ENCODE data around the gene TMEM204. TPM values are rescaled to one million over a fixed set of nuclear protein-coding genes. Genes with fewer than 3 reads are reported as not detected.

TMEM204 gene
- polyA plus RNA-seq, 1 of the 3 experiments (the other 2 are of a cell fraction): 2.3 TPM

- Histone ChIP-seq H3K27me3 (ENCODE audit: insufficient read depth) (no peaks in the 10 kb centered on the region), H3K4me2 (peak overlapping the region; percentile 47; the same call in 1 of the 2 replicates), H3K9ac (no peak overlapping the region), H3K4me3 (ENCODE audit: low read depth in 2 of 2, low read length in 1 of 2) (no peak overlapping the region), H4K20me1 (ENCODE audit: insufficient read depth) (no peaks in the 10 kb centered on the region), H2AFZ (ENCODE audit: low read depth) (no peak overlapping the region), H3K27ac (ENCODE audit: low read depth in 2 of 2, low read length in 1 of 2) (peak overlapping the region; percentile 66 to 95; a peak in 3 of 4 replicates), H3F3A (replicated peaks; ENCODE audit: insufficient read depth) (no peaks in the 10 kb centered on the region), H3K36me3 (replicated peaks in 1 of 2; ENCODE audit: control insufficient read depth in 1 of 2, insufficient read depth in 2 of 2, low read length in 1 of 2) (peaks cover 0 to 2% of the 10 kb centered on the region in 2 experiments), H3K9me3 (no peaks in the 10 kb centered on the region), H3K4me1 (ENCODE audit: control insufficient read depth in 1 of 2, insufficient read depth in 2 of 2, low read depth in 1 of 2, low read length in 1 of 2) (peaks cover 5 to 54% of the 10 kb centered on the region in 2 experiments; a peak in 2 of 4 replicates), H3K79me2 (ENCODE audit: insufficient read depth) (no peaks in the 10 kb centered on the region), H3K9me2 (no peaks in the 10 kb centered on the region)
- DNase-seq: no peak
- TF ChIP-seq FOXJ3 (CRISPR knock-in tag; IDR thresholded peaks at IDR 0.05) (no peak), RAD21 (IDR thresholded peaks at IDR 0.05; ENCODE audit: low read length) (no peak), ZBTB33 (IDR thresholded peaks at IDR 0.05; ENCODE audit: borderline replicate concordance, low read depth) (no peak), EZH2phosphoT487 (IDR thresholded peaks at IDR 0.05; ENCODE audit: borderline replicate concordance, low read depth) (no peak), USF1 (IDR thresholded peaks at IDR 0.05; ENCODE audit: borderline replicate concordance, low read depth) (no peak), PBX3 (IDR thresholded peaks at IDR 0.05) (no peak), ELF1 (IDR thresholded peaks at IDR 0.05) (no peak), GATA2 (CRISPR knock-in tag; IDR thresholded peaks at IDR 0.05) (no peak), TCF12 (IDR thresholded peaks at IDR 0.05) (no peak)
- 84% methylated on average over 5 of the region's 14 CpGs for WGBS (ENCODE audit: low lambda C conversion rate)
- ChIA-PET CTCF (interaction anchor here (0.7 to 1.7 kb wide), 3 partner anchors 19 to 174 kb away, joined by 3 to 5 read pairs (median 3); partner anchors contain the start of gene MAPK8IP3), POLR2A (no interaction called here)
These were observed 1.9 kb upstream of the TMEM204 start for GRCh38 chr16:1531638-1531910.

GRCh38 chr16:1532081-1532760 is 1.2 kb upstream of the TMEM204 start:
- Histone ChIP-seq H4K20me1 (ENCODE audit: insufficient read depth) (no peaks in the 10 kb centered on the region), H2AFZ (ENCODE audit: low read depth) (no peak overlapping the region), H3K4me2 (peak overlapping the region; percentile 47; the same call in 1 of the 2 replicates), H3F3A (replicated peaks; ENCODE audit: insufficient read depth) (no peaks in the 10 kb centered on the region), H3K79me2 (ENCODE audit: insufficient read depth) (no peaks in the 10 kb centered on the region), H3K27ac (ENCODE audit: low read depth in 2 of 2, low read length in 1 of 2) (peak overlapping the region; percentile 66 to 95; a peak in 3 of 4 replicates), H3K4me3 (ENCODE audit: low read depth in 2 of 2, low read length in 1 of 2) (no peak overlapping the region), H3K36me3 (replicated peaks in 1 of 2; ENCODE audit: control insufficient read depth in 1 of 2, insufficient read depth in 2 of 2, low read length in 1 of 2) (peaks cover 0 to 6% of the 10 kb centered on the region in 2 experiments), H3K27me3 (ENCODE audit: insufficient read depth) (no peaks in the 10 kb centered on the region), H3K4me1 (ENCODE audit: control insufficient read depth in 1 of 2, insufficient read depth in 2 of 2, low read depth in 1 of 2, low read length in 1 of 2) (peaks cover 5 to 54% of the 10 kb centered on the region in 2 experiments; a peak in 2 of 4 replicates), H3K9me3 (no peaks in the 10 kb centered on the region), H3K9me2 (no peaks in the 10 kb centered on the region), H3K9ac (no peak overlapping the region)
- POLR2A ChIA-PET: interaction anchor here (1.3 kb wide), 1 partner anchor 146 kb away, joined by 3 read pairs; the partner anchor contains the start of gene JPT2
- DNase-seq: no peak
- CTCF ChIA-PET: interaction anchor here (1.5 to 1.7 kb wide), 2 partner anchors 38 to 174 kb away, joined by 3 to 5 read pairs; partner anchors contain the start of gene MAPK8IP3
- WGBS (ENCODE audit: low lambda C conversion rate): 71% methylated on average over 20 of the region's 28 CpGs
- TF ChIP-seq RXRA (IDR thresholded peaks at IDR 0.05; ENCODE audit: borderline replicate concordance, low read depth): no peak
- no peak for TF ChIP-seq USF1 (IDR thresholded peaks at IDR 0.05; ENCODE audit: borderline replicate concordance, low read depth)
- no peak for TF ChIP-seq RCOR1 (IDR thresholded peaks at IDR 0.05; ENCODE audit: low read length)
- TF ChIP-seq EZH2phosphoT487 (IDR thresholded peaks at IDR 0.05; ENCODE audit: borderline replicate concordance, low read depth): no peak
- no peak for TF ChIP-seq NRF1 (IDR thresholded peaks at IDR 0.05; ENCODE audit: low read depth, low read length)
- TF ChIP-seq POLR2AphosphoS5 (IDR thresholded peaks at IDR 0.05; ENCODE audit: low read depth, low read length): no peak
- TF ChIP-seq YY1 (IDR thresholded peaks at IDR 0.05; ENCODE audit: low read depth): no peak
- no peak for TF ChIP-seq EP300 (IDR thresholded peaks at IDR 0.05; ENCODE audit: borderline replicate concordance in 1 of 2, low read depth in 1 of 2, low read length in 1 of 2)
- no peak for TF ChIP-seq TAF1 (IDR thresholded peaks at IDR 0.05; ENCODE audit: borderline replicate concordance, low read depth, low read length)
- TF ChIP-seq MAX (IDR thresholded peaks at IDR 0.05; ENCODE audit: low read depth): no peak
- TF ChIP-seq RAD21 (IDR thresholded peaks at IDR 0.05; ENCODE audit: low read length): no peak
- TF ChIP-seq NFIC (IDR thresholded peaks at IDR 0.05; ENCODE audit: borderline replicate concordance): no peak
- TF ChIP-seq CTCF (IDR thresholded peaks at IDR 0.05): no peak
